IPS-18c (cell line): ENCODE data around the gene CHDH.

Source experiments
- H3K4me3 ChIP-seq: 2 replicates; pipeline ENCODE4 v1.7.0; 2013; ENCODE audit warnings: low read depth, mild to moderate bottlenecking, low read length, moderate library complexity; ENCODE audit not compliant: insufficient read depth
- H3K9me3 ChIP-seq: one replicate; pipeline ENCODE4 v1.6.1; 2013; ENCODE audit warnings: mild to moderate bottlenecking, low read length, moderate library complexity; ENCODE audit not compliant: control insufficient read depth, insufficient read depth

CHDH gene

DNA sequence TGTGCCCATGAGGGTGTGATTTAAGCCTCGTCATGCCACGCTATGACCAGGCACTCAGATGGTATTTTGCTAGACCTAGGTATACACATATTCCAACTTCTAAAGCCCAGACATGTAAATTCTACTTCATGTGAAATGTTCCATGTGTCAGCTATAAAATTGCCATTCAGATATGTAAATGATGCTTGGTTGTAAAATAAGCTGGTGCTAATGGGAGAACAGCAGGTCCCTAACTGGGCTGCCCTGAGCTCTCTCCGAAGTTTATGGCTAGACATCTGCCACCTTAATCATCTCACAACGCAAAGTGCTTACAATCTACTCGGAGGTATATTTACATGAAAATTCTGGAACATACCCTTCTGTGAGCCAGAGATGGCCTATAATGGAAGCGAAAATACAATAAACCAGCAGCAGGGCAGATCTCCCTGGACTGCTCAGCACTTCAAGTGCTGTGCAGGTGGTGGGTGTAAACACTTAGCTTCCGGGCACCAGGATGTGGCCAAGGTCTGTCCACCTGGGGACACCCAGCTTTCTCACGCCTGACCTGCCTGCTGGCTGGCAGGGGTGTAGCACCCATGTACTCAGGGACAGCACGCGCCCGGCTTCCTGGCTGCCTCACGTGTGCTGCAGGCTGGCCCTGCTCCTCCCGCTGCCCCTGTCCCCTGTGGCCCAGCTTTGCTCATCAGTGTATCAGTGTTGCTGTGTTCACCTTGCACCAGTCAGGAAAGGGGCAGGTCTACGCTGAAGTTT is 82.0 kb downstream of the CHDH start:
- peaks cover 2% of the 10 kb centered on the region for H3K9me3 ChIP-seq

GRCh38 chr3:53763353-53763752 is 82.9 kb downstream of the CHDH start:
- Histone ChIP-seq H3K4me3 (no peak overlapping the region), H3K9me3 (peaks cover 2% of the 10 kb centered on the region)

More for the DNA sequence above, 82.0 kb downstream of the CHDH start:
- H3K4me3 ChIP-seq, result no peak overlapping the region
